ENCODE measurements around the gene AP1G1. TPM values are rescaled to one million over a fixed set of nuclear protein-coding genes. Genes with fewer than 3 reads are reported as not detected.

AP1G1 gene
- total and polyA plus RNA-seq, 10 of the 15 experiments (the other 5 are each of a cell fraction or from before 2014, with no cell fraction given) = 5.9 to 83.7 (median 47.8) TPM

- TF ChIP-seq HSF1 (IDR thresholded peaks at IDR 0.05; ENCODE audit: low read depth, low read length) = no peak
- no peak for TF ChIP-seq PRDM15 (CRISPR knock-in tag; IDR thresholded peaks at IDR 0.05)
- no peak for TF ChIP-seq NR2C1 (IDR thresholded peaks at IDR 0.05)
- no peak for TF ChIP-seq IKZF2 (IDR thresholded peaks at IDR 0.05)
- no peak for TF ChIP-seq BCLAF1 (IDR thresholded peaks at IDR 0.05)
These were observed 14.6 kb downstream of the AP1G1 start (continued) for GRCh38 chr16:71794018-71794417.
